Nephron progenitor cell (in vitro differentiated cells): Measurements from ENCODE around the gene TRPM5.
A peak's percentile ranks its signal among the peaks of the same experiment; 100 is the strongest.

Experiments used
- DNase-seq: peaks from one replicate; pipeline ENCODE4 v3.0.0; 2021
- H3K27ac Mint-ChIP-seq: 2 replicates; pipeline ENCODE4 v1.8.0; 2021; ENCODE audit warnings: mild to moderate bottlenecking, moderate library complexity, mixed read lengths
- H3K27me3 Mint-ChIP-seq: 2 replicates; pipeline ENCODE4 v1.8.0; 2021; ENCODE audit warnings: mild to moderate bottlenecking, low read depth, mixed read lengths; ENCODE audit not compliant: poor library complexity
- H3K36me3 Mint-ChIP-seq: 2 replicates; pipeline ENCODE4 v1.8.0; 2021; ENCODE audit warnings: low read depth, mixed read lengths
- H3K4me1 Mint-ChIP-seq: 2 replicates; pipeline ENCODE4 v1.8.0; 2021; ENCODE audit warnings: mixed read lengths
- H3K4me3 Mint-ChIP-seq: 2 replicates; pipeline ENCODE4 v1.8.0; 2021; ENCODE audit warnings: mild to moderate bottlenecking, moderate library complexity, mixed read lengths
- H3K9me3 Mint-ChIP-seq: 2 replicates; pipeline ENCODE4 v1.8.0; 2021; ENCODE audit warnings: mild to moderate bottlenecking, moderate library complexity, mixed read lengths
- CTCF ChIP-seq: fragments of 200-600 bp; sonication (generic); IDR thresholded peaks from 2 replicates; pipeline ENCODE4 v1.5.0; 2021; ENCODE audit warnings: antibody characterized with exemption

Gene TRPM5

GRCh38 chr11:2462986-2463765, 18.9 kb upstream of the TRPM5 start:
- Mint-ChIP-seq H3K4me1 (no peaks in the 10 kb centered on the region), H3K9me3 (no peaks in the 10 kb centered on the region), H3K27me3 (peaks cover 11% of the 10 kb centered on the region), H3K36me3 (no peaks in the 10 kb centered on the region), H3K27ac (no peak overlapping the region), H3K4me3 (no peak overlapping the region)
- TF ChIP-seq CTCF = no peak
- DNase-seq = no peak

- Mint-ChIP-seq H3K9me3 (no peaks in the 10 kb centered on the region), H3K27ac (no peak overlapping the region), H3K4me3 (no peak overlapping the region), H3K4me1 (no peaks in the 10 kb centered on the region), H3K36me3 (no peaks in the 10 kb centered on the region), H3K27me3 (peaks cover 17% of the 10 kb centered on the region)
- no peak for DNase-seq
- TF ChIP-seq CTCF = no peak
Observed at GRCh38 chr11:2462543-2462985, 18.2 kb upstream of the TRPM5 start.

- Mint-ChIP-seq H3K9me3 (peaks cover under 1% of the 10 kb centered on the region), H3K4me3 (no peak overlapping the region), H3K27ac (no peak overlapping the region), H3K36me3 (no peaks in the 10 kb centered on the region), H3K27me3 (peaks cover 20% of the 10 kb centered on the region), H3K4me1 (no peaks in the 10 kb centered on the region)
- TF ChIP-seq CTCF = no peak
- DNase-seq = no peak
Observed at GRCh38 chr11:2461956-2462542, 17.7 kb upstream of the TRPM5 start.

DNA sequence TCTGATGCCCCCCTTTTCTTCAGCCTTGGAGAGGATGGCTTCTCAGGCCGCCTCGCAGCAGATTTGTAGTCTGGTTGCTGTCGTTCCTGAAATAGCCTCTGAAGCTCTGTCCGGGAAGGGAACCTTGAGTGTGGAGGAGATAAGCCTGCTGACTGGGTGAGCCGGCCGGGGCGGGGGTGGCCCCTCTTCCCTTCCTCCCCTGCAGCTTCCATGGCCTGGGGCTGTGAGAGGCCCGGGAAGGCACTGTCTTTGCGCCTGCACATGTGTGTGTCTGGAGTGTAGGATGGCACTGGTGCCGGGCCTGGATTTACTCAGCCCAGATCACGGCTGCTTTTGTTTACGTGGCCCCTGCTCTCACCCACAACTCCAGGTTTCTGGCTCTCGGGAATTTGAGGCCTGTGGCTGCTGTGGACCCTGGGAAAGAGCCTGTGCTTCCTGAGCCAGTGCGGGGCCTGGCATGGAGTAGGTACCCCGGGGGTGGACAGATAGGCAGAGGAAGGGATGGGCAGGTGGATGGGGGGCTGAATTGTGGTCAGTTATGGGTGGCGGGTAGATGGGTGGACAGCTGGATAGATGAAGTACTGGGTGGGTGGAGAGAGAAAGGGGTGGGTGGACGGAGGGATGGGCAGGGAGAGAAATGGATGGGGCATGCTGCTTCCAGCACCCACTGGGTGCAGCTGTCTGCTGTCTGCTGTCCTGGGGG, 17.1 kb upstream of the TRPM5 start:
- Mint-ChIP-seq H3K4me3 (no peak overlapping the region), H3K27ac (peak overlapping the region; percentile 61)
- DNase-seq = no peak

DNA sequence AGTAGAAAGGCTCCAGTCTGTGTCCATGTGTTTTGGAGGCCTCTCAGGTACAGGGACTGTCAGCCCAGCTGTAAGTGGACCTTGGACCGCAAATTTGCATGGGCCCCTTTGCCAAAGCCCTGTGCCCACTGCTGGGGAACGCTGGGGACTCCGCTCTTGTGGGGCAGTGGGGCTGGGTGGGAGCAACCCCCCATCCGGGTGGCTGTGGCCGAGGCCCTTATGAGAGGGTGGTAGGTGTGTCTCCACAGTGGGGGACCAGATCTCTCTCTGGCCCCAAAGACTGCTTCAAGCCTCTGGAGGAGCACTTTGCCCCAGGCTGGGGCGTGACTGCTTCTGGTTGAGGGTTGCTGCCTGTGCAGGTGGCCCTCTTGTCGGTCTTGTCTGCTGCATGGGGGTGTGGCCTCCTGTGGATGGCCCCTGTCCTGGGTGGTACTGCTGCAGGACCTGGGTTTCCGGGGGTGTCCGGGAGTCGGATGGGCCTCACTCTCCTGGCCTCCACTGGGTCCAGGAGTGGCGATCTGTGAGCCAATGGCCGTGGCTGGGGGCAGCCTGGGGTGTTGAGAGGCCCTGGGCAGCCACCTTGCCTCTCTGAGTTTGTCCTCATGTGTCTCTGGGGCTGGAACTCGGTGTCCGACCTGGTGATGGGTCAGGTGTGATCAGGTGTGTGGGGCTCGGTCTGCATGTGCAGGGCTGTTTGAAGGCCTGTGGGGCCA, 16.4 kb upstream of the TRPM5 start:
- no peak for TF ChIP-seq CTCF
- no peaks in the 10 kb centered on the region for H3K36me3 Mint-ChIP-seq
- H3K4me1 Mint-ChIP-seq = no peaks in the 10 kb centered on the region
- peak overlapping the region; percentile 61 for H3K27ac Mint-ChIP-seq
- peaks cover 31% of the 10 kb centered on the region for H3K27me3 Mint-ChIP-seq
- no peak overlapping the region for H3K4me3 Mint-ChIP-seq
- no peak for DNase-seq
- H3K9me3 Mint-ChIP-seq = peaks cover 6% of the 10 kb centered on the region

More for the DNA sequence above, 17.1 kb upstream of the TRPM5 start:
- Mint-ChIP-seq H3K9me3 (peaks cover 3% of the 10 kb centered on the region), H3K36me3 (no peaks in the 10 kb centered on the region), H3K27me3 (peaks cover 24% of the 10 kb centered on the region), H3K4me1 (no peaks in the 10 kb centered on the region)
- no peak for TF ChIP-seq CTCF
